ENCODE measurements around the gene TKTL2.

- TF ChIP-seq CTCF (IDR thresholded peaks at IDR 0.05; ENCODE audit: borderline replicate concordance, extremely low read depth, low read length, poor library complexity, severe bottlenecking) (no peak), EZH2 (IDR thresholded peaks at IDR 0.05; ENCODE audit: borderline replicate concordance, low read depth, low read length, severe bottlenecking) (no peak)
Observed at GRCh38 chr4:163489929-163490328, 16.4 kb upstream of the TKTL2 start.
